ENCODE measurements around the gene RNU1-3.
"Not testable (repeated sequence)": the region's sequence is repeated elsewhere in the genome, so short reads cannot be mapped to it uniquely, and the experiment has no call there.

RNU1-3 gene

DNA sequence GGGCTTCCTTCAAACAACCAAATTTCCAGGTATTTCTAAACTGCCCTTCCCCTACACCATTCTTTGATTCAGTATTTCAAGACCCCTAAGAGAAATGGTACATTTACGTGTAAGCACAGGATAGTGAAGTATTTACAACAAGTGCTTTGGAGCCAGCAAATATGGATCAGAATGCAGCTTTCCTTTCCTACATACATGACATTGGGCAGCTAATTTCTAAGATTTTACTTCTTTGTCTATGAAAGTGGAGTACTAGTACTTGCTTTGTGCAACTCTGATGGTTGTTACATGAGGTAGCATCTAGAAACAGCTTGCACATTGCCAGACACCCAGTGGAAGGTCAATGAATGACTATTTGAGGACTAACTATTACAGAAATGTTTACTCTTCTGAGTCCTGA is 15.2 kb downstream of the RNU1-3 start:
- DNase-seq = not testable (repeated sequence)

DNA sequence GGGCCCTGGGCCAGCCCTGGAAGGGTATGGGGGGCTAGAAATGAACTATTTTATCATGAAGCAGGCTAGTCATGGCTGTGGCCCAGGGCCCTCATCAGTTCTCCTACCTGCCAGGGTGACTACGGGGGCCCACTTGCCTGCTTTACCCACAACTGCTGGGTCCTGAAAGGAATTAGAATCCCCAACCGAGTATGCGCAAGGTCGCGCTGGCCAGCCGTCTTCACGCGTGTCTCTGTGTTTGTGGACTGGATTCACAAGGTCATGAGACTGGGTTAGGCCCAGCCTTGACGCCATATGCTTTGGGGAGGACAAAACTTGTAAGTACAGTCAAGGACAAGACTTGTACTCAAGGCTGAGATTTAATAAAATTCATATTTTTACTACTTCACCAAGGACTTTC is 16.8 kb downstream of the RNU1-3 start:
- DNase-seq = not testable (repeated sequence)

DNA sequence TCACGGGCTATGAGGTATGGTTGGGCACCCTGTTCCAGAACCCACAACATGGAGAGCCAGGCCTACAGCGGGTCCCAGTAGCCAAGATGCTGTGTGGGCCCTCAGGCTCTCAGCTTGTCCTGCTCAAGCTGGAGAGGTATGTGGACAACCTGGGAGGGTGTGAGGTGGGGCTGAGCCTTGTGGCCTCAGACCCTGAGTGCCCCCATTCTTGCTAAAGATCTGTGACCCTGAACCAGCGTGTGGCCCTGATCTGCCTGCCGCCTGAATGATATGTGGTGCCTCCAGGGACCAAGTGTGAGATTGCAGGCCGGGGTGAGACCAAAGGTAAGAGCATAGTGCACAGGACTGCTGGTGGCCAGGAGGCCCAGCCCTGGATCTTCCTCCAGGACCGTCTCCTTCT is 17.4 kb downstream of the RNU1-3 start:
- DNase-seq = not testable (repeated sequence)

- not testable (repeated sequence) for DNase-seq
Measured at GRCh38 chr1:16648756-16649155, 18.0 kb downstream of the RNU1-3 start.

GRCh38 chr1:16648250-16648649 is 18.5 kb downstream of the RNU1-3 start:
- not testable (repeated sequence) for DNase-seq

DNA sequence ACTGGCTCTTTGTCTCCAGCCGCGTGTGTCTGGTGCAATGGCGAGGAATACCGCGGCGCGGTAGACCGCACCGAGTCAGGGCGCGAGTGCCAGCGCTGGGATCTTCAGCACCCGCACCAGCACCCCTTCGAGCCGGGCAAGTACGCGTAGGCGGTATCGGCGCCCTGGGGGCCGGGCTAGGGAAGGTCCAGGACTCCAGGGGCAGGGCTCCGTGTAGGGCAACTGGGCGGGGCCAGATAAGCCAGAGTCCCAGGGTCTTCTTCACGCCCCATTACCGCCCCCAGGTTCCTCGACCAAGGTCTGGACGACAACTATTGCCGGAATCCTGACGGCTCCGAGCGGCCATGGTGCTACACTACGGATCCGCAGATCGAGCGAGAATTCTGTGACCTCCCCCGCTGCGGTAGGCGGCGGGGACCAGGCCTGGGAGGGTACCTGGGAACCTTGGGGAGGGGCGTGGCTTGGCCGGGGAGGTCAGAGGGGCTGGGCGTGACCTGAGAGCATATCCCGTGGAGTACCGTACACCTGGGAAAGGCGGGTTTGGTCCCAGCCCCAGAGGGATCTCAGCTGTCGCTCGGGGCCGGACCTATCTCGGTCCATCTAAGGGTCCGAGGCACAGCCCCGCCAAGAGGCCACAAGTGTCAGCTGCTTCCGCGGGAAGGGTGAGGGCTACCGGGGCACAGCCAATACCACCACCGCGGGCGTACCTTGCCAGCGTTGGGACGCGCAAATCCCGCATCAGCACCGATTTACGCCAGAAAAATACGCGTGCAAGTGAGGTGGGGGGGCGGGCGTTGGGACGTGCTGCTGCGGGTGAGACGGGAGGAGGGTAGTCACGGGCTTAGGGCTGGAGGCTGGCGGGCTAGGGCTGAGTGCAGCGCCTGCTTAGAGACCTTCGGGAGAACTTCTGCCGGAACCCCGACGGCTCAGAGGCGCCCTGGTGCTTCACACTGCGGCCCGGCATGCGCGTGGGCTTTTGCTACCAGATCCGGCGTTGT is 19.3 kb downstream of the RNU1-3 start:
- DNase-seq = not testable (repeated sequence)

GRCh38 chr1:16646716-16647115 is 20.0 kb downstream of the RNU1-3 start:
- DNase-seq = not testable (repeated sequence)

- DNase-seq = not testable (repeated sequence)
Measured at GRCh38 chr1:16646061-16646664, 20.6 kb downstream of the RNU1-3 start.

DNA sequence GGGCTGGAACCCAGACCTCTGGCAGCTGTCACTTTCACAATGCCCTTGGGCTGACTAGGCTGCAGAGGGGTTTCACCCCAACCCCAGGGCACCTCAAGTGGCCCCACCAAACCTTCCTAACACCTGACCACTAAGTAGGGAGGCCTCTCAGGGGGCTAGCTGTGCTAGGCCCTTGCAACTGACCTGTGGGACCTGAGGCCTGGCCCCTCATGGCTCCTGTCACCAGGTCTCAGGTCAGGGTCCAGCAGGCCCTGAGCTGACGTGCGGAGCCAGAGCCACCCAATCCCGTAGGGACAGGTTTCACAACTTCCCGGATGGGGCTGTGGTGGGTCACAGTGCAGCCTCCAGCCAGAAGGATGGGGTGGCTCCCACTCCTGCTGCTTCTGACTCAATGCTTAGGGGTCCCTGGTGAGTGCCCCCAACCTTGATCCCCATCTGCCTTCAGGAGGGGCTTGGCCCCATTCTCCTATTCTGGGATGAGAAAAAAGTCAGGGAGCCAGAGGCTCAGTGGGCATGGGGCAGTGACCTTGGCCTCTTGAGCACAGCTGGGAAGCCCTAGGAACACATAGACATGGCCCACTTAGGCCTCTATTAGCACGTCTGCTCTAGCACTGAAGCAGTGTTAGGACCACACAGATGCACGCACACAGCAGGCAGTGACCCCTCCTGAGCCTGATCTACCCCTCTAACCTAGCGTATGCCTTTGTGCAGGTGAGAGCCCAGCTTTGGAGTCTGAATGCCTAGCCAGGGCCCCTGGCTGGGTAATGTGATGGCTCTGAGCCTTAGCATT is 21.3 kb downstream of the RNU1-3 start:
- not testable (repeated sequence) for DNase-seq

GRCh38 chr1:16644482-16645270 is 22.1 kb downstream of the RNU1-3 start:
- DNase-seq = peak; percentile 96 to 100 (median 98)

GRCh38 chr1:16644193-16644481 is 22.6 kb downstream of the RNU1-3 start:
- DNase-seq = no peak

- DNase-seq = not testable (repeated sequence)
Measured at GRCh38 chr1:16643476-16644192, 23.1 kb downstream of the RNU1-3 start.

GRCh38 chr1:16643001-16643411 is 23.7 kb downstream of the RNU1-3 start:
- not testable (repeated sequence) for DNase-seq

- not testable (repeated sequence) for DNase-seq
Measured at GRCh38 chr1:16642025-16642966, 24.5 kb downstream of the RNU1-3 start.

DNA sequence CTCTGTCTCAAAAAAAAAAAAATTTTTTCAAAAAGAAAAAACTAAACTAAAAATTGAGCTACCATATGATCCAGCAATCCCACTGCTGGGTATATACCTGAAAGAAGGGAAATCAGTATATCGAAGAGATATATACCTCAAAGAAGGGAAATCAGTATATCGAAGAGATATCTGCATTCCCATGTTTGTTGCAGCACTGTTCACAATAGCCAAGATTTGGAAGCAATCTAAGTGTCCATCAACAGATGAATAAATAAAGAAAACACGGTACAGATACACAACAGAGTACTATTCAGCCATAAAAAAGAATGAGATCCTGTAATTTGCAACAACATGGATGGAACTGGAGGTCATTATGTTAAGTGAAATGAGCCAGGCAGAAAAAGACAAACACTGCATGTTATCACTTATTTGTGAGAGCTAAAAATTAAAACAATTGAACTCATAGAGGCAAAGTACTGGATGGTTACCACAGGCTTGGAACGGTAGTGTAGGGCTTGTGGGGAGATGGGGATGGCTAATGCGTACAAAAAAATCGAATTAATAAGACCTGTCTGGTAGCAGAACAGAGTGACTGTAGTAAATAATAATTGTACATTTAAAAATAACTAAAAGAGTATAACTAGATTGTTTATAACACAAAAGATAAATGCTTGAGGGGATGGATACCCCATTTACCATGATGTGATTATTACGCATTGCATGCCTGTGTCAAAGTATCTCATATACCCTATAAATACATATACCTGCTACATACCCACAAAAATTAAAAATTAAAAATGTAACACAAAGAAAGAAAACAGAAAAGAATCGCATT is 25.4 kb downstream of the RNU1-3 start:
- DNase-seq = not testable (repeated sequence)

DNA sequence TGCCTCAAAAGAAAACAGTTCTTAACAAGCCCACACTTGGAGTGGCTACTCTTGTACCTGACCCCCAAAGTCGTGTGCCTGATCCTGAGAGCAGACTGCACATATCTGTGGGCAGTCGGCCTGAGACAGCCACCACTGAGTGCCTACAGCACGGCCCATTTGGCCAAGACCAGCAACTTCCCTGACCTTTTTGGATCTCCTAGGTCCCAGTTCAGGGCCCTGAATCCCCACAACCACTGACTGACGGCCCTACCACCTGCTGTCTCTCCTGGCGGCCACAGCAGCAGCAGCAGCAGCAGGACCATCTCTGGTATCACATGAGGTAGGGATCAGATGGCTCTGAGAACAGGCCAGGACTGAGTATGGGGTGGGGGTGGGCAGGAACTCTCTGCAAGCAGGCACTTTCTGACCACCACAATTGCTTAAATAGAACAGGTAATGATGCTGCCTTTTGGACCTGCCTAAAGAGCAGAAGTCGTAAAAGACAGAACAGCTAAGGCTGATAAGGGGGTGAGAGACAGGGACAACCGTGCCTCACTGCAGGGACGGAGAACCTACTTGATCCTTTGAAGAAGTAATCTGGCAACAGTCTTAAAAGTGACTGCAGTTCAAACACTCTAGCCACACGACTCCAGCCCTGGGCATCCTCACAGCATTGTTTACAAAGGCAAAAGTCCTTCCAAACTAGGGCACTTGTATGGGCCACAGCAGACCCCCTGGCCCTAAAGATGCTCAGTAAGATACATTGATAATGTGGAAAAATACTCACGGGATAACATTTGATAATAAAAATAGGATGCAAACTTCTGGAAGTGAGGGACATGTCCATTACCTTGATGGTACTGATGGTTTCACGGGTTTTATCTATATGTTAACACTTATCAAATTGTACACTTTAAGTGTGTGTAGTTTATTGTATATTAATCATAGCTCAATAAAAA is 27.4 kb downstream of the RNU1-3 start:
- not testable (repeated sequence) for DNase-seq

DNA sequence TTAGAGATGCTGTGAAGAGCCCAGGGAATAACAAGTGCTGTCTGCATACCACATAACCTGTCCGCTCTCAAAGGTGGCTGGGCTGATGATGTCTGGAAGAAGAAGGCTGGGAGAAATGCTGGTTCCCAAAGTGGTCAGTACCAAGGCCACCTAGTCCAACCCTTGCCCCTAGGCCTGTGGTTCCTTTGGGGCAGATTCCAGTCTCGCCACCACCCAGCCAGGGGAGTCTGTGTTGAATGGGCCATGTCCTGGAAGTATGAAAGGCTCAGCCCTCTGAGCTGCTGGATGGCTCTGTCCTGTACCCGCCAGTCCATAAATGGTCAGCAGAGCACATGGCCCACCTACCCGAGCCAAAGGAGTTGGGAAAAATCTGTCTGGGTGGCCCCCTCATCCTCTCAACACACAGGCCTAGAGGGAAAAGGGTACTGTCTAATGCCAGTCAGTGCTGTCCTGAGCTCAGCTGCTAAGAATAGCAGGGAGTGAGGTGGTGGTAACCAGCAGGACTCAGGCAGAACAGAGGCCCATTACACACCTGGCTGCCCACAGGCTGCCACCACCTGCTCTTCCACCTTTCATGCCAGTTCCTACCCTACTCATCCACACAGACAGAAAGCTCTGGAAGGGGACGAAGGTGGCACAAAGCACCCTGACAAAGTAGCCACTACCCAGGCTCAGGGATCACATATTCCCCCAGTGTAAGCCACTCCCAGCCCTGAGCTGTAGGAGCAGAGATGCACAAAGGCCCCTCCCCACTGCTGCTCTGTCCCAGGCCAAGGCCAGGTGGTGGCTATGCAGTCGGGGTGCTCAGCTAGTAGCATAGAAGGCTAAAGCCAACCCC is 28.6 kb downstream of the RNU1-3 start:
- DNase-seq = not testable (repeated sequence)

Measured in activated CD4-positive, CD25-positive, alpha-beta regulatory T cell (primary cell).